H1 (cell line): ENCODE measurements around the gene PATJ.

Experiments
- GTF2F1 ChIP-seq: IDR thresholded peaks from 2 replicates; pipeline ENCODE4 v1.6.1; 2012; ENCODE audit warnings: low read depth, low read length, improper control_type of control experiment, borderline replicate concordance
- MAFK ChIP-seq: IDR thresholded peaks from 2 replicates; pipeline ENCODE4 v1.6.1; 2012; ENCODE audit warnings: low read depth, mild to moderate bottlenecking, improper control_type of control experiment, low read length
- POLR2A ChIP-seq, 2 experiments: IDR thresholded peaks; 1 replicate in 1 of 2; 2 replicates in 1 of 2; pipeline ENCODE4 v1.6.1; 2011; ENCODE audit warnings: low read depth in 2 of 2, low read length in 2 of 2, mild to moderate bottlenecking in 2 of 2; ENCODE audit errors: control extremely low read depth in 1 of 2
- RFX5 ChIP-seq: IDR thresholded peaks from 2 replicates; pipeline ENCODE4 v1.6.1; 2011; ENCODE audit warnings: low read depth, low read length, improper control_type of control experiment, borderline replicate concordance
- SRF ChIP-seq: IDR thresholded peaks from 2 replicates; pipeline ENCODE4 v1.6.1; 2011; ENCODE audit warnings: mild to moderate bottlenecking, low read depth, low read length, moderate library complexity
- SUZ12 ChIP-seq: fragments of 200-600 bp; sonication (generic); IDR thresholded peaks from 2 replicates; pipeline ENCODE4 v1.6.1; 2012; ENCODE audit warnings: mild to moderate bottlenecking, inconsistent platforms, low read length, moderate library complexity, mixed read lengths
- TBP ChIP-seq: IDR thresholded peaks from 2 replicates; pipeline ENCODE4 v1.6.1; 2011; ENCODE audit warnings: low read depth, low read length, improper control_type of control experiment
- TF ChIP-seq, protein P1 (sequence below), 3 experiments: IDR thresholded peaks; 1 replicate in 2 of 3; 2 replicates in 1 of 3; pipeline versions ENCODE4 v1.5.1 to v1.6.1; 2011; ENCODE audit warnings: low read length in 3 of 3, mild to moderate bottlenecking in 3 of 3, inconsistent platforms in 2 of 3, low read depth in 1 of 3, moderate library complexity in 1 of 3; ENCODE audit not compliant: insufficient read depth in 1 of 3; ENCODE audit errors: control extremely low read depth in 1 of 3

DNA sequence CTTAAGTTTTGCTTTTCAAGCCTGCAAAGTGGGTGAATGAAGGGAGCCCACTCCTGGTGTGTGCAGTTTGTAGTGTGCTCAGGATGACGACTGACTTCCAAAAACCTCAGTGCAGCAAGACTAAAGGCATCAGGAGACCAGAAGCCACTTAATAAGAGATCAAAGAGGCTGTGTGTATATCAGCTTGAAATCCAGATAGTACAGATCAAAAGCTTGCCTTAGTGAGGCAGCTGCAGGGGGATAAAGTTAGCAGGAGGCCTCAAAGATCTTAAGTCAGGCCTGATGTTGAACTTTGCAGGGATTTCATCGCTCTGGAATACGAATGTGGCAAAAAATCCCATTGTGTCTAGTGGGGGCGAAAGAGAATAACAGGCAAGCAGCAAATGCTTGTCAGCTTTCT is 99.8 kb downstream of the PATJ start:
- TF ChIP-seq SUZ12, result no peak
- no peak for TF ChIP-seq SRF
- TF ChIP-seq RFX5, result no peak
- TF ChIP-seq GTF2F1, result no peak
- no peak for TF ChIP-seq MAFK
- TF ChIP-seq TBP, result no peak
- TF ChIP-seq, protein P1, sequence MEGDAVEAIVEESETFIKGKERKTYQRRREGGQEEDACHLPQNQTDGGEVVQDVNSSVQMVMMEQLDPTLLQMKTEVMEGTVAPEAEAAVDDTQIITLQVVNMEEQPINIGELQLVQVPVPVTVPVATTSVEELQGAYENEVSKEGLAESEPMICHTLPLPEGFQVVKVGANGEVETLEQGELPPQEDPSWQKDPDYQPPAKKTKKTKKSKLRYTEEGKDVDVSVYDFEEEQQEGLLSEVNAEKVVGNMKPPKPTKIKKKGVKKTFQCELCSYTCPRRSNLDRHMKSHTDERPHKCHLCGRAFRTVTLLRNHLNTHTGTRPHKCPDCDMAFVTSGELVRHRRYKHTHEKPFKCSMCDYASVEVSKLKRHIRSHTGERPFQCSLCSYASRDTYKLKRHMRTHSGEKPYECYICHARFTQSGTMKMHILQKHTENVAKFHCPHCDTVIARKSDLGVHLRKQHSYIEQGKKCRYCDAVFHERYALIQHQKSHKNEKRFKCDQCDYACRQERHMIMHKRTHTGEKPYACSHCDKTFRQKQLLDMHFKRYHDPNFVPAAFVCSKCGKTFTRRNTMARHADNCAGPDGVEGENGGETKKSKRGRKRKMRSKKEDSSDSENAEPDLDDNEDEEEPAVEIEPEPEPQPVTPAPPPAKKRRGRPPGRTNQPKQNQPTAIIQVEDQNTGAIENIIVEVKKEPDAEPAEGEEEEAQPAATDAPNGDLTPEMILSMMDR (IDR thresholded peaks at IDR 0.05; ENCODE audit: control extremely low read depth in 1 of 3, insufficient read depth in 1 of 3, low read depth in 1 of 3, low read length in 3 of 3), result no peak
- TF ChIP-seq POLR2A (IDR thresholded peaks at IDR 0.05; ENCODE audit: control extremely low read depth in 1 of 2, low read depth in 2 of 2, low read length in 2 of 2), result no peak
